ENCODE data around the gene ACTL9.
"Not testable (repeated sequence)": the region's sequence is repeated elsewhere in the genome, so short reads cannot be mapped to it uniquely, and the experiment has no call there.

The ACTL9 gene

GRCh38 chr19:8698433-8699063 lies at the start of gene ACTL9:
Gene ACTL9, minus strand, starts transcription at chr19:8698795. Its CDS starts 94 bp downstream, at chr19:8698701.
- H3K4me3 ChIP-seq (ENCODE audit: low read depth, low read length), result no peak within 1 kb of the TSS

GRCh38 chr19:8739291-8740065 lies 40.9 kb upstream of the ACTL9 start:
- H3K4me3 ChIP-seq (ENCODE audit: low read depth, low read length), result not testable (repeated sequence)

GRCh38 chr19:8738377-8738776 lies 39.8 kb upstream of the ACTL9 start:
- H3K4me3 ChIP-seq (ENCODE audit: low read depth, low read length), result no peak overlapping the region

GRCh38 chr19:8731428-8732169 lies 33.0 kb upstream of the ACTL9 start:
- H3K4me3 ChIP-seq (ENCODE audit: low read depth, low read length), result no peak overlapping the region

- no peak overlapping the region for H3K4me3 ChIP-seq (ENCODE audit: low read depth, low read length)
These were observed 25.7 kb upstream of the ACTL9 start for GRCh38 chr19:8724276-8724675.

GRCh38 chr19:8722032-8722431 lies 23.4 kb upstream of the ACTL9 start:
- no peak overlapping the region for H3K4me3 ChIP-seq (ENCODE audit: low read depth, low read length)

- no peak within 1 kb of the TSS for H3K4me3 ChIP-seq (ENCODE audit: low read depth, low read length)
These were observed 22.7 kb upstream of the ACTL9 start, which contains the start of gene OR2Z1 for GRCh38 chr19:8721334-8721733. Gene OR2Z1, plus strand, starts transcription at chr19:8721634. Its CDS starts 9,395 bp downstream, at chr19:8731029.

GRCh38 chr19:8710337-8710736 lies 11.7 kb upstream of the ACTL9 start:
- not testable (repeated sequence) for H3K4me3 ChIP-seq (ENCODE audit: low read depth, low read length)

- no peak overlapping the region for H3K4me3 ChIP-seq (ENCODE audit: low read depth, low read length)
These were observed 7.1 kb upstream of the ACTL9 start for GRCh38 chr19:8705742-8706141.

GRCh38 chr19:8705304-8705703 lies 6.7 kb upstream of the ACTL9 start:
- H3K4me3 ChIP-seq (ENCODE audit: low read depth, low read length), result not testable (repeated sequence)

- no peak overlapping the region for H3K4me3 ChIP-seq (ENCODE audit: low read depth, low read length)
These were observed 4.6 kb upstream of the ACTL9 start for GRCh38 chr19:8703223-8703622.

GRCh38 chr19:8702350-8702749 lies 3.8 kb upstream of the ACTL9 start:
- H3K4me3 ChIP-seq (ENCODE audit: low read depth, low read length), result no peak overlapping the region

- no peak overlapping the region for H3K4me3 ChIP-seq (ENCODE audit: low read depth, low read length)
These were observed 2.4 kb upstream of the ACTL9 start for GRCh38 chr19:8700956-8701355.

GRCh38 chr19:8699908-8700307 lies 1.3 kb upstream of the ACTL9 start:
- no peak overlapping the region for H3K4me3 ChIP-seq (ENCODE audit: low read depth, low read length)

GRCh38 chr19:8697671-8698432 lies 743 bp downstream of the ACTL9 start:
- H3K4me3 ChIP-seq (ENCODE audit: low read depth, low read length), result no peak overlapping the region

GRCh38 chr19:8696993-8697392 lies 1.6 kb downstream of the ACTL9 start:
- H3K4me3 ChIP-seq (ENCODE audit: low read depth, low read length), result no peak overlapping the region

GRCh38 chr19:8695911-8696310 lies 2.7 kb downstream of the ACTL9 start:
- no peak overlapping the region for H3K4me3 ChIP-seq (ENCODE audit: low read depth, low read length)

- H3K4me3 ChIP-seq (ENCODE audit: low read depth, low read length), result no peak overlapping the region
These were observed 3.1 kb downstream of the ACTL9 start for GRCh38 chr19:8695501-8695900.

GRCh38 chr19:8690753-8691539 lies 7.6 kb downstream of the ACTL9 start:
- no peak overlapping the region for H3K4me3 ChIP-seq (ENCODE audit: low read depth, low read length)

- H3K4me3 ChIP-seq (ENCODE audit: low read depth, low read length), result no peak overlapping the region
These were observed 9.7 kb downstream of the ACTL9 start for GRCh38 chr19:8688930-8689329.

Measured in iPS-11a (cell line).